Stimulated activated naive B cell treated with anti-CD40 and anti-IgM and Interleukin-4, amounts not matched to agents 10 μg/mL and 1 μg/mL and 100 μg/mL, for 72 hours (primary cell): ENCODE results near the gene TCP11.

ENCODE experiments used
- ATAC-seq, 2 donors: fragments of 150-1000 bp; cut with Tn5 transposase; replicated peaks; 2 replicates each; pipeline ENCODE4 v1.10.0; 2021; ENCODE audit warnings: moderate library complexity in 1 of 2
- DNase-seq: peaks from one replicate; pipeline ENCODE4 v3.0.0; 2021
- H3K27ac Mint-ChIP-seq: one replicate; pipeline ENCODE4 v1.8.0; 2022; ENCODE audit warnings: mild to moderate bottlenecking, mixed read lengths
- H3K27me3 Mint-ChIP-seq, 2 donors: one replicate each; pipeline ENCODE4 v1.8.0; 2022; ENCODE audit warnings: mixed read lengths in 2 of 2
- H3K36me3 Mint-ChIP-seq, 2 donors: one replicate each; pipeline ENCODE4 v1.8.0; 2022; ENCODE audit warnings: mixed read lengths in 2 of 2, mild to moderate bottlenecking in 1 of 2
- H3K4me1 Mint-ChIP-seq, 2 donors: one replicate each; pipeline ENCODE4 v1.8.0; 2022; ENCODE audit warnings: mixed read lengths in 2 of 2, mild to moderate bottlenecking in 1 of 2
- H3K4me3 Mint-ChIP-seq, 2 donors: one replicate each; pipeline ENCODE4 v1.8.0; 2022; ENCODE audit warnings: mild to moderate bottlenecking in 2 of 2, mixed read lengths in 2 of 2, moderate library complexity in 1 of 2
- H3K9me3 Mint-ChIP-seq, 2 donors: one replicate each; pipeline ENCODE4 v1.8.0; 2022; ENCODE audit warnings: mixed read lengths in 2 of 2, mild to moderate bottlenecking in 1 of 2

Gene TCP11

DNA sequence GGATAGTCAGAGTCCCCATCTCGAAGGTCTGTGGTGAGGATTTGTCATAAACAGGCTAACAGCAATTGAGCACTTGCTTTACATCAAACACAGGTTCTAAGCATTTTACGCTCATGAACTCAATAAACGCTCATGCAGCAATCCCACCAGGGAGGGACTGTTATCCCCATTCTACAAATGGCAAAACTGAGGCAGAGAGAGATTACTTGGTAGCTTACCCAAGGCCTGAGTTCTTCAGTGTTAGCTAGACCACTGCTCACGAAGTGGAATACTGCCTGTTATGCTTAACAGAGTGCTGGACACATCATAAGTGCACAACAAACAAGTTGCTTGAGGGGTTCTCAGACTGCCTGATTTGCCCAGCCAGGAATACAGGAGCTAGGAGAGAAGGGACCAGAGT is 23.7 kb upstream of the TCP11 start:
- Mint-ChIP-seq H3K4me1 (peaks cover 0 to 3% of the 10 kb centered on the region in 2 donors), H3K36me3 (peaks cover 2 to 3% of the 10 kb centered on the region in 2 donors), H3K4me3 (no peak overlapping the region), H3K27me3 (peaks cover 22 to 37% of the 10 kb centered on the region in 2 donors), H3K27ac (no peak overlapping the region), H3K9me3 (peaks cover 5 to 6% of the 10 kb centered on the region in 2 donors)
- ATAC-seq (no peak), DNase-seq (no peak)

DNA sequence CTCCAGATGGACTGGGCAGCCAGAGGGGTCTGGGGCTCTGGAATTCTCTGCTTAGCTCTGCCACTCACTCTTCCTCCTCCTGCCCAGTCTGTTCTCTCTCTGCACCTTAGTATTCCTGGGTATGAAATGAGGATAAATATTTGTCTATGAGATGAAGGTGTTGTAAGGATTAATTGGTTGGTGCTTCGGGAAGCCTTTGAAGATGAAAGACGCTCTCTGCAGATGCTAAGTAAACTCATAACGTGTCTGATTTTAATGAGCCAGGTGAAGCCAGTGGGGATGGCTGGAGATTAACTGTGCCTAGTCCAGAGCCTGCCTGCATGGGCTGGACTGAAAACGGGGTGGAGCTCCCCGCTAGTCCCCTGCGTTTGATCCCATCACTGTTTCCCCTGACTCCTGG is 23.1 kb upstream of the TCP11 start:
- DNase-seq: no peak
- Mint-ChIP-seq H3K4me3 (no peak overlapping the region), H3K27ac (no peak overlapping the region), H3K36me3 (peaks cover 0 to under 1% of the 10 kb centered on the region in 2 donors), H3K4me1 (peaks cover 0 to 3% of the 10 kb centered on the region in 2 donors), H3K9me3 (peaks cover under 1% of the 10 kb centered on the region in 2 donors), H3K27me3 (peaks cover 25 to 37% of the 10 kb centered on the region in 2 donors)
- no peak for ATAC-seq

- H3K27me3 Mint-ChIP-seq: peaks cover 25 to 37% of the 10 kb centered on the region in 2 donors
- no peaks in the 10 kb centered on the region for H3K9me3 Mint-ChIP-seq
- peaks cover 0 to 3% of the 10 kb centered on the region in 2 donors for H3K4me1 Mint-ChIP-seq
- ATAC-seq: no peak
- no peak overlapping the region for H3K27ac Mint-ChIP-seq
- no peaks in the 10 kb centered on the region for H3K36me3 Mint-ChIP-seq
- no peak overlapping the region for H3K4me3 Mint-ChIP-seq
- DNase-seq: no peak
These were observed 22.7 kb upstream of the TCP11 start for GRCh38 chr6:35163836-35164235.

DNA sequence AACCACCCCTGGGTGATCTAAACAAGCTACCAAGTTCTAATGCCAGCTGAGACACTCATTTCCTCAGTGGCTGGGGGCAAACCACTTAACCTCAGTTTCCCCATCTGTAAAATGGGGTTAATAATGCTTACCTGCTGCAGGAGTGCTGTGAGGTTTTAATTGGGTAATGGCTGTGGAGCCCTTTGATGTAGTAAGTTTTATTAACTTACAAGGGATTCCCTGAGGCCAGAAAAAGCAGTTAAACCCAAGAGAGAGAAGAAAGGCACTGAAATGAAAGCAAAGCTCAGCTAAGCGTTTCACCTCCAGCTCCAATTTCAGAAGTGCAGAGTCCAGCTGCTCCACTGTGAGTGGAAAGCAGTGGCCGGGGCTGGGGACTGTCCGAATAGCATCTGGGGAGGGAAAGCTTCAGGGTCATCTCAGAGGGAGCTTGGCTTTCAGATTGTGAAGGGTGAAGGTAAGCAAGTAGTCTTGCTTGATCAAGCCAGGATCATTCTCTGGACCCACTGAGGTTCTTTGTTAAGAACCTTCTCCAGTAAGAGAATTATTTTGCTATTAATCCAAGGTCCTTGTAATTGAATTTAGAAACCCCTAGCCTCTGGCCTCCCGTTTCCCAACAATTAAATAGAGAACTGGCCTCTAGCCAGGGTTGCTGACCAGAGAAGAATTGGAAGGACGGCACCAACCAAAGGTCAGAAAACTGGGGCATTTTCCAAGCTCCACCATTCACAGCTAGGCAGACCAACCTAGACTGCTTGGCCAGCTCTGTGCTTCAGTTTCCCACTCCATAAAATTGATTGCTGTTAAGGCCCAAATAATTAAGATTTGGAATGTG is 20.9 kb upstream of the TCP11 start:
- DNase-seq (no peak), ATAC-seq (no peak)
- Mint-ChIP-seq H3K27me3 (peaks cover 31 to 39% of the 10 kb centered on the region in 2 donors), H3K36me3 (no peaks in the 10 kb centered on the region), H3K9me3 (no peaks in the 10 kb centered on the region), H3K4me1 (peaks cover 0 to 3% of the 10 kb centered on the region in 2 donors), H3K4me3 (no peak overlapping the region), H3K27ac (no peak overlapping the region)

GRCh38 chr6:35161266-35161665 is 20.1 kb upstream of the TCP11 start:
- Mint-ChIP-seq H3K36me3 (no peaks in the 10 kb centered on the region), H3K4me1 (peaks cover 0 to 3% of the 10 kb centered on the region in 2 donors), H3K9me3 (no peaks in the 10 kb centered on the region), H3K27me3 (peaks cover 25 to 33% of the 10 kb centered on the region in 2 donors), H3K4me3 (no peak overlapping the region), H3K27ac (no peak overlapping the region)
- DNase-seq (no peak), ATAC-seq (no peak)

DNA sequence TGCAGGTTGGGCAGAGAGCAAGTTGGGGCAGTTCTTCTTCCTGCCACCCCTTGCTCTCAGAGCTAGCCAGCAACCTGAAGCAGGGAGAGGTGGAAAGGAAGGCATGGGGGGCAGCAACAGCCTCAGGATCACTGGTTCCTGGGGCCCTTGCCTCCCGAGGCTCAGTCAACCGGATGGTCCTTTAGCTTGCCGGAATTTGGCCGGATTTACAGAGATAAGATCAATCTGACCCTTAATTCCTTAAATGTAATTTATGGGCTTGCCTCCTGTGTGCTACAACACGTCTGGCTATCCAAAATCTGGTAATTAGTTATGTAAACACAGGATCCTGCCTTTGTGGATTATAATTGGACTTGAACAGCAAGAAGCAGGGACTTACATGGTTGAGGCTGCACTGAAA is 19.5 kb upstream of the TCP11 start:
- H3K27me3 Mint-ChIP-seq: peaks cover 25 to 33% of the 10 kb centered on the region in 2 donors
- peaks cover 0 to 3% of the 10 kb centered on the region in 2 donors for H3K4me1 Mint-ChIP-seq
- no peak for ATAC-seq
- no peak overlapping the region for H3K27ac Mint-ChIP-seq
- H3K4me3 Mint-ChIP-seq: no peak overlapping the region
- no peaks in the 10 kb centered on the region for H3K9me3 Mint-ChIP-seq
- no peaks in the 10 kb centered on the region for H3K36me3 Mint-ChIP-seq
- DNase-seq: no peak

GRCh38 chr6:35158520-35158919 is 17.4 kb upstream of the TCP11 start:
- Mint-ChIP-seq H3K4me1 (no peaks in the 10 kb centered on the region), H3K27me3 (peaks cover 16 to 22% of the 10 kb centered on the region in 2 donors), H3K27ac (no peak overlapping the region), H3K36me3 (no peaks in the 10 kb centered on the region), H3K4me3 (no peak overlapping the region), H3K9me3 (no peaks in the 10 kb centered on the region)
- no peak for DNase-seq
- no peak for ATAC-seq

DNA sequence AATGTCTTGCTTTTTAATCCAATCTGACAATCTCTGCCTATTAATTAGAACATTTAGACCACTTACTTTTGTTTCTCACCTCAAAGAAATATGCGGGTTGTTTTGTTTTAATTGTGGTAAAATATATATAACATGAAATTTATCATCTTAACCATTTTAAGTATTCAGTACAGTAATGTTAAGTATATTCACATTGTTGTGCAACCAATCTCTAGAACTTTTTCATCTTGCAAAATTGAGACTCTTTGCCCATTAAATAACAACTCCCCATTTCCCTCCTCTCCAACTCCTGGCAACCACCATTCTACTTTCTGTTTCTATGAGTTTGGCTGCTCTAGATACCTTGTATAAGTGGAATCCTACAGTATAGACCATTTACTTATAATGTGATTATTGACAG is 13.8 kb upstream of the TCP11 start:
- DNase-seq: no peak
- H3K27ac Mint-ChIP-seq: no peak overlapping the region
- H3K9me3 Mint-ChIP-seq: no peaks in the 10 kb centered on the region
- no peak for ATAC-seq
- H3K36me3 Mint-ChIP-seq: no peaks in the 10 kb centered on the region
- no peak overlapping the region for H3K4me3 Mint-ChIP-seq
- H3K4me1 Mint-ChIP-seq: no peaks in the 10 kb centered on the region
- H3K27me3 Mint-ChIP-seq: peaks cover 9% of the 10 kb centered on the region in 2 donors

DNA sequence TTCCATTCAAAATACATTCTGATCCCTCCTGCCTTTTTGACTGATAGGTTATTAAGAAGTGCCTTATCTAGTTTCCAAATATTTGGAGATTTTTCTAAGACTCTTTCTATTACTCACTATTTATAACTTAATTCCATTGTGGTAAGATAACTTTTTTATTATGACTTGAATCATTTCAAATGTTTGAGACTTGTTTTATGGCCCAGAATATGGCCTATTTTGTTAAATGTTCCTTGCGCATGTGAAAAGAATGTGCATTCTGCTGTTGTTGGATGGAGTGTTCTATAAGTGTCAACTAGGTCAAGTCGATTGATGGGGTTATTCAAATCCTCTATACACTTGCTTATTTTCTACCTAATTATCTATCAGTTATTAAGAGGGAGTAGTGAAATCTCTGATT is 13.1 kb upstream of the TCP11 start:
- H3K27ac Mint-ChIP-seq: no peak overlapping the region

DNA sequence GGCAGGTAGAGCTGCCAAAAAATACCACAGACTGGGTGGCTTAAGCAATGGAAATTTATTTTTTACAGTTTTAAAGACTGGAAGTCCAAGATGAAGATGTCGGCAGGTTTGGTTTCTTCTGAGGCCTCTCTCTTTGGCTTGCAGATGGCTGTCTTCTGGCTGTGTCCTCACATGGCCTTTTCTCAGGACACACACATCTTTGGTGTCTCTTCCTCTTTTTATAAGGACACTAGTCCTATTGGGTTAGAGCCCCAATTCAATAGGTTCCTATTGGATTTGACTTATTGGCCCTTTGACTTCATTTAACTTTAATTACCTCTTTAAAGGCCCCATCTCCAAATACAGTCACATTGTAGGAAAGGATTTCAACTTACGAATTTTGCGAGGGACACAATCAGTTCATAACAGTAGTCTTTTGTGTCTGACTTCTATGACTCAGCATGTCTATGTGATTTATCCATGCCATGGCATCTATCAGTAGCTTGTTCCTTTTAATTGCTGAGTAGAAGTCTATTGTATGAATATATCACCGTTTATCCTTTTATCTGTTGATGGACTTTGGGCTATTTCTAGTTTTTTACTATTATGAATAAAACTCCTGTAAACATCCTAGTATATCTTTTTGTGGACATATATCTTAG is 11.0 kb upstream of the TCP11 start:
- no peaks in the 10 kb centered on the region for H3K4me1 Mint-ChIP-seq
- no peak for DNase-seq
- H3K36me3 Mint-ChIP-seq: no peaks in the 10 kb centered on the region
- no peak for ATAC-seq
- H3K4me3 Mint-ChIP-seq: no peak overlapping the region
- H3K27me3 Mint-ChIP-seq: peaks cover 8% of the 10 kb centered on the region in 2 donors
- H3K9me3 Mint-ChIP-seq: no peaks in the 10 kb centered on the region
- no peak overlapping the region for H3K27ac Mint-ChIP-seq

More for the DNA sequence above, 13.1 kb upstream of the TCP11 start:
- H3K4me1 Mint-ChIP-seq: no peaks in the 10 kb centered on the region
- DNase-seq (no peak), ATAC-seq (no peak)
- H3K36me3 Mint-ChIP-seq: no peaks in the 10 kb centered on the region
- H3K4me3 Mint-ChIP-seq: no peak overlapping the region
- peaks cover 5 to 10% of the 10 kb centered on the region in 2 donors for H3K27me3 Mint-ChIP-seq
- no peaks in the 10 kb centered on the region for H3K9me3 Mint-ChIP-seq

GRCh38 chr6:35151466-35151865 is 10.3 kb upstream of the TCP11 start:
- Mint-ChIP-seq H3K9me3 (no peaks in the 10 kb centered on the region), H3K4me1 (no peaks in the 10 kb centered on the region), H3K36me3 (no peaks in the 10 kb centered on the region), H3K4me3 (no peak overlapping the region), H3K27me3 (peaks cover 8% of the 10 kb centered on the region in 2 donors), H3K27ac (no peak overlapping the region)
- DNase-seq: no peak
- ATAC-seq: no peak

DNA sequence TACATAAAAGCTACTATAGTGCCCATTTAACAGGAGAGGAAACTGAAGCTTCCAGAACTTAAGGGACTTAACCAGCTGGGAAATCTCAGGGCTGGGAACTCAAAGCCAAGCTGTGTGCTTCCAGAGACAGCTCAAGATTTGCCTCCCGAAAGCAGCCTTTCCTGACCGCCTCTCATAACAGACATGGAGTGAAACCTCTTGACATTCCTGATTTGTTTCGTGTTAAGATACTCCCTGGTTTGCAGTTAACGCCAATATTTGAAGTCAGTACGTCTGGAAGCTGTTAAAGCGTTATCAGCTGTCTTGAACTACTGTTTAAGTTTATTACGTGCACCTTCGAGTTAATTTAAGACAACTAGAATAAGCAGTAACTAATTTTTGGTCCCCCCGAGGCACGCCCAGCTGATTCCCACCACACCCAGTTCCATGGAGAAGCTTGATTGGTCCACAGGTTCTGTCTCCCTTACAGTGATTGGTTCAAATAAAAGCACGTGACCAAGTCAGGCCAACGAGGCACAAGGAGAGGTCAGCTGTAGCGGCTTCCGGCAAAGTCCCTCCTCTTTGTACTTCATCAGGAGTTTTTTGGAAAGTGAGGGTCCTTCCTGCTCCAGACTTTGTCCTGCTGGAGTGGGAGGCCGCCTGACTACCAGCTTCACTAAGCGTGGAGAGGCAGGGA is 8.9 kb upstream of the TCP11 start:
- no peak overlapping the region for H3K27ac Mint-ChIP-seq
- H3K4me1 Mint-ChIP-seq: no peaks in the 10 kb centered on the region
- H3K9me3 Mint-ChIP-seq: no peaks in the 10 kb centered on the region
- no peaks in the 10 kb centered on the region for H3K36me3 Mint-ChIP-seq
- DNase-seq (no peak), ATAC-seq (no peak)
- no peak overlapping the region for H3K4me3 Mint-ChIP-seq
- H3K27me3 Mint-ChIP-seq: peaks cover 8% of the 10 kb centered on the region in 2 donors

- no peaks in the 10 kb centered on the region for H3K36me3 Mint-ChIP-seq
- DNase-seq (no peak), ATAC-seq (peak; percentile 48 to 78)
- no peaks in the 10 kb centered on the region for H3K4me1 Mint-ChIP-seq
- H3K27ac Mint-ChIP-seq: no peak overlapping the region
- H3K4me3 Mint-ChIP-seq: no peak overlapping the region
- no peaks in the 10 kb centered on the region for H3K9me3 Mint-ChIP-seq
- H3K27me3 Mint-ChIP-seq: peaks cover 8% of the 10 kb centered on the region in 2 donors
These were observed 7.1 kb upstream of the TCP11 start for GRCh38 chr6:35148167-35148741.

- Mint-ChIP-seq H3K4me1 (no peaks in the 10 kb centered on the region), H3K9me3 (no peaks in the 10 kb centered on the region), H3K27ac (no peak overlapping the region), H3K36me3 (no peaks in the 10 kb centered on the region), H3K4me3 (no peak overlapping the region), H3K27me3 (peaks cover 8 to 11% of the 10 kb centered on the region in 2 donors)
- ATAC-seq (no peak), DNase-seq (no peak)
These were observed 6.3 kb upstream of the TCP11 start for GRCh38 chr6:35147486-35147885.
